Astrocyte (in vitro differentiated cells and primary cell): ENCODE results near the gene NOD1. TPM values are rescaled to one million over a fixed set of nuclear protein-coding genes. Genes with fewer than 3 reads are reported as not detected.

ENCODE experiments used
- DNase-seq: peaks from one replicate; pipeline ENCODE4 v3.0.0-alpha.2; 2010; ENCODE audit warnings: low read depth
- FAIRE-seq: peaks from 2 replicates; lab custom pipeline; 2011; peaks lifted over from hg19 to GRCh38; lab: Jason Lieb, UNC
- H2AFZ ChIP-seq: 2 replicates; pipeline ENCODE4 v1.6.0; 2012; ENCODE audit warnings: low read depth, low read length, inconsistent platforms
- H3K27ac ChIP-seq: 2 replicates; pipeline ENCODE4 v1.5.1; 2011; ENCODE audit warnings: low read depth, low read length, inconsistent platforms
- H3K27me3 ChIP-seq: 2 replicates; pipeline ENCODE4 v1.6.0; 2011; ENCODE audit warnings: low read length, inconsistent platforms; ENCODE audit not compliant: insufficient read depth
- H3K36me3 ChIP-seq: 2 replicates; pipeline ENCODE4 v1.5.1; 2011; ENCODE audit warnings: low read length, inconsistent platforms; ENCODE audit not compliant: insufficient read depth
- H3K4me1 ChIP-seq: 2 replicates; pipeline ENCODE4 v1.5.1; 2011; ENCODE audit warnings: low read length, inconsistent platforms; ENCODE audit not compliant: insufficient read depth
- H3K4me2 ChIP-seq: 2 replicates; pipeline ENCODE4 v1.6.0; 2012; ENCODE audit warnings: low read length, inconsistent platforms
- H3K4me3 ChIP-seq: 2 replicates; pipeline ENCODE4 v1.5.1; 2011; ENCODE audit warnings: low read depth, mild to moderate bottlenecking, low read length, inconsistent platforms; ENCODE audit not compliant: insufficient read depth
- H3K79me2 ChIP-seq: 2 replicates; pipeline ENCODE4 v1.6.0; 2012; ENCODE audit warnings: mild to moderate bottlenecking, low read length, inconsistent platforms; ENCODE audit not compliant: insufficient read depth
- H3K9ac ChIP-seq: 2 replicates; pipeline ENCODE4 v1.6.0; 2012; ENCODE audit warnings: mild to moderate bottlenecking, low read length, inconsistent platforms
- H3K9me3 ChIP-seq: 2 replicates; pipeline ENCODE4 v1.5.1; 2012; ENCODE audit warnings: low read depth, mild to moderate bottlenecking, low read length, inconsistent platforms; ENCODE audit not compliant: insufficient read depth
- H4K20me1 ChIP-seq: 2 replicates; pipeline ENCODE4 v1.6.0; 2012; ENCODE audit warnings: low read length, inconsistent platforms; ENCODE audit not compliant: insufficient read depth
- H3K27ac Mint-ChIP-seq: one replicate; pipeline ENCODE4 v1.8.0; 2021; ENCODE audit warnings: mild to moderate bottlenecking, mixed read lengths; ENCODE audit not compliant: unreplicated experiment
- H3K27me3 Mint-ChIP-seq: one replicate; pipeline ENCODE4 v1.8.0; 2021; ENCODE audit warnings: low read depth, mixed read lengths; ENCODE audit not compliant: unreplicated experiment
- H3K36me3 Mint-ChIP-seq: one replicate; pipeline ENCODE4 v1.8.0; 2021; ENCODE audit warnings: low read depth, mixed read lengths; ENCODE audit not compliant: unreplicated experiment
- H3K4me1 Mint-ChIP-seq: one replicate; pipeline ENCODE4 v1.8.0; 2021; ENCODE audit warnings: low read depth, mixed read lengths; ENCODE audit not compliant: unreplicated experiment
- H3K4me3 Mint-ChIP-seq: one replicate; pipeline ENCODE4 v1.8.0; 2021; ENCODE audit warnings: mild to moderate bottlenecking, moderate library complexity, mixed read lengths; ENCODE audit not compliant: unreplicated experiment
- H3K9me3 Mint-ChIP-seq: one replicate; pipeline ENCODE4 v1.8.0; 2021; ENCODE audit warnings: mild to moderate bottlenecking, mixed read lengths; ENCODE audit not compliant: unreplicated experiment
- EZH2 ChIP-seq: IDR thresholded peaks from 2 replicates; pipeline ENCODE4 v1.6.1; 2012; ENCODE audit warnings: mild to moderate bottlenecking, low read length, inconsistent platforms; ENCODE audit not compliant: insufficient read depth
- total RNA-seq: library from RNA; stranded (reverse); gene quantifications from 2 replicates; pipeline ENCODE4 v1.2.1, GENCODE V29; 2021
- TF ChIP-seq, protein P1 (sequence below): IDR thresholded peaks from 2 replicates; pipeline ENCODE4 v1.5.1; 2011; ENCODE audit warnings: low read depth, mild to moderate bottlenecking, inconsistent platforms, low read length, moderate library complexity; ENCODE audit not compliant: insufficient read depth

NOD1 gene
- total RNA-seq, 1 donor from 2014 or later, result 9.7 TPM

DNA sequence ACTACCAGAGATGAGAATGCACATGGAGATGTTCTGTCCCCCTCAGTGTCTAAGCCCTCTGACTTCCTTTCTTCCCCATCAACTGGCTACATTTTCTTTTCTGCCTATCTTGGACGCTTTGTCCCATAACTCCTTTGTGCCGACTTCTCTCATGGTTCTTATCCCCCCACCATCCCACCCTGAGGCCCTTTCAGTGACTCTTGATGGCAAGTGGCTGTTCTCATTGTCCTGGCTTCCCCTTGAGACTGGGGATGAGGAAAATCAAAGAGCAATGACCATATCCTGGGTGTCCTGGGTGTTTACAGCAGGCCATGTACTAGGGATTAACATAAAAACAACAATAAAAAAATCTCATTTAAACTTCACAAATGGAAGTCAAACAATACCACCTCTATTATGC is 44.9 kb upstream of the NOD1 start:
- H3K4me1 Mint-ChIP-seq, result peaks cover 13% of the 10 kb centered on the region
- H3K27ac ChIP-seq, result no peak overlapping the region
- H3K9me3 ChIP-seq, result no peaks in the 10 kb centered on the region
- TF ChIP-seq EZH2, result no peak
- TF ChIP-seq, protein P1, sequence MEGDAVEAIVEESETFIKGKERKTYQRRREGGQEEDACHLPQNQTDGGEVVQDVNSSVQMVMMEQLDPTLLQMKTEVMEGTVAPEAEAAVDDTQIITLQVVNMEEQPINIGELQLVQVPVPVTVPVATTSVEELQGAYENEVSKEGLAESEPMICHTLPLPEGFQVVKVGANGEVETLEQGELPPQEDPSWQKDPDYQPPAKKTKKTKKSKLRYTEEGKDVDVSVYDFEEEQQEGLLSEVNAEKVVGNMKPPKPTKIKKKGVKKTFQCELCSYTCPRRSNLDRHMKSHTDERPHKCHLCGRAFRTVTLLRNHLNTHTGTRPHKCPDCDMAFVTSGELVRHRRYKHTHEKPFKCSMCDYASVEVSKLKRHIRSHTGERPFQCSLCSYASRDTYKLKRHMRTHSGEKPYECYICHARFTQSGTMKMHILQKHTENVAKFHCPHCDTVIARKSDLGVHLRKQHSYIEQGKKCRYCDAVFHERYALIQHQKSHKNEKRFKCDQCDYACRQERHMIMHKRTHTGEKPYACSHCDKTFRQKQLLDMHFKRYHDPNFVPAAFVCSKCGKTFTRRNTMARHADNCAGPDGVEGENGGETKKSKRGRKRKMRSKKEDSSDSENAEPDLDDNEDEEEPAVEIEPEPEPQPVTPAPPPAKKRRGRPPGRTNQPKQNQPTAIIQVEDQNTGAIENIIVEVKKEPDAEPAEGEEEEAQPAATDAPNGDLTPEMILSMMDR, result no peak
- H3K4me1 ChIP-seq, result no peaks in the 10 kb centered on the region
- H3K27me3 ChIP-seq, result no peaks in the 10 kb centered on the region
- H3K36me3 ChIP-seq, result no peaks in the 10 kb centered on the region
- no peaks in the 10 kb centered on the region for H4K20me1 ChIP-seq
- no peak overlapping the region for H3K9ac ChIP-seq
- H3K36me3 Mint-ChIP-seq, result peaks cover 2% of the 10 kb centered on the region
- H3K4me3 ChIP-seq, result no peak overlapping the region
- peaks cover 4% of the 10 kb centered on the region for H3K27me3 Mint-ChIP-seq
- no peaks in the 10 kb centered on the region for H3K79me2 ChIP-seq
- no peak overlapping the region for H3K4me3 Mint-ChIP-seq
- no peak overlapping the region for H2AFZ ChIP-seq
- no peak for FAIRE-seq
- H3K4me2 ChIP-seq, result no peak overlapping the region
- H3K27ac Mint-ChIP-seq, result peak overlapping the region; percentile 41
- H3K9me3 Mint-ChIP-seq, result no peaks in the 10 kb centered on the region
- DNase-seq, result no peak

DNA sequence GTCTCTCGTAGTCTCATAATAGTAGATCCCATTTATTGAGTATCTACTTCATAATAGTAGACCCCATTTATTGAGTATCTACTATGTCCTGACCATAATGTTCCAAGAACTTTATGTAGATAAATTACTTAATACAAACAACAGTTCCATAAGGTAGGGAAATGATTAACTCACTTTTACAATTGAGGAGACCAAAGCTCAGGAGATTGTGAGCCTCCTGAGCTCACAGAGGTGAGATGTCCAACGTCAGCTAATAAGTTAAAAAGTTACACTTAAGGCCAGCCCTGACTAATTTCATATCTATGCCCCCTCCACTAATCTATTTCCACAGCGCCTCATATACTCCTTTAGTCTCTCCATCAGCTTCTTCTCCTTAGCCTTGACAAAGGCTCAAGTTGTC is 43.6 kb upstream of the NOD1 start:
- H3K4me1 Mint-ChIP-seq, result peaks cover 13% of the 10 kb centered on the region
- Histone ChIP-seq H3K9ac (no peak overlapping the region), H3K4me1 (no peaks in the 10 kb centered on the region), H3K27me3 (no peaks in the 10 kb centered on the region), H3K79me2 (no peaks in the 10 kb centered on the region), H4K20me1 (no peaks in the 10 kb centered on the region), H3K9me3 (no peaks in the 10 kb centered on the region), H2AFZ (no peak overlapping the region), H3K4me2 (no peak overlapping the region), H3K27ac (no peak overlapping the region), H3K4me3 (no peak overlapping the region), H3K36me3 (no peaks in the 10 kb centered on the region)
- peaks cover 2% of the 10 kb centered on the region for H3K36me3 Mint-ChIP-seq
- no peak for DNase-seq
- TF ChIP-seq EZH2, result no peak
- TF ChIP-seq, protein P1, result no peak
- H3K9me3 Mint-ChIP-seq, result no peaks in the 10 kb centered on the region
- no peak for FAIRE-seq
- no peak overlapping the region for H3K27ac Mint-ChIP-seq
- peaks cover 4% of the 10 kb centered on the region for H3K27me3 Mint-ChIP-seq
- H3K4me3 Mint-ChIP-seq, result no peak overlapping the region

DNA sequence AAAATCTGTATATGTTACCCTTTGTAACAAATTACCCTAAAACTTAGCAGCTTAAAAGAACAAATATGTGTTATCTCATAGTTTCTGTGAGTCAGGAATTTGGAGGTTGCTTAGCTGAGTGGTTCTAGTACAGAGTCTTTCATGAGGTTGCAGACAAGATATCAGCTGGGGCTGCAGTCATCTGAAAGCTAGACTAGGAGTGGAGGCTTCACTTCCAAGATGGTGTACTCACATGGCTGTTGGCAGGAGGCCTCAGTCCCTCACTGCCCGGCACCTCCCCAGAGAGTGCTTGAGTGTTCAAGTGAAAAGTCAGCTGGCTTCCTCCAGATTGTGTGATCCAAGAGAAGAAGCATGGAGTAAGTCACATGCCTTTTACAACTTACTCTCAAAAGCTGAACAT is 42.9 kb upstream of the NOD1 start:
- H3K9me3 ChIP-seq, result no peaks in the 10 kb centered on the region
- H3K4me3 ChIP-seq, result no peak overlapping the region
- peaks cover 4% of the 10 kb centered on the region for H3K27me3 Mint-ChIP-seq
- no peak overlapping the region for H3K27ac ChIP-seq
- no peak overlapping the region for H3K4me3 Mint-ChIP-seq
- TF ChIP-seq EZH2, result no peak
- TF ChIP-seq, protein P1, result no peak
- no peaks in the 10 kb centered on the region for H3K27me3 ChIP-seq
- H3K4me1 Mint-ChIP-seq, result peaks cover 13% of the 10 kb centered on the region
- H3K9ac ChIP-seq, result no peak overlapping the region
- H2AFZ ChIP-seq, result no peak overlapping the region
- DNase-seq (peak; percentile 67), FAIRE-seq (peak; percentile 29)
- no peaks in the 10 kb centered on the region for H3K4me1 ChIP-seq
- H3K4me2 ChIP-seq, result no peak overlapping the region
- no peak overlapping the region for H3K27ac Mint-ChIP-seq
- H3K9me3 Mint-ChIP-seq, result no peaks in the 10 kb centered on the region
- no peaks in the 10 kb centered on the region for H4K20me1 ChIP-seq
- no peaks in the 10 kb centered on the region for H3K79me2 ChIP-seq
- H3K36me3 ChIP-seq, result no peaks in the 10 kb centered on the region
- peaks cover 2% of the 10 kb centered on the region for H3K36me3 Mint-ChIP-seq
